ENCODE data around the gene PFN1. TPM values are rescaled to one million over a fixed set of nuclear protein-coding genes. Genes with fewer than 3 reads are reported as not detected.
A peak's percentile ranks its signal among the peaks of the same experiment; 100 is the strongest.

Gene PFN1
- total RNA-seq, 2 donors from 2014 or later, result 880 to 935 TPM

- H3K27ac Mint-ChIP-seq, result peak overlapping the region; percentile 55
- peaks cover 21% of the 10 kb centered on the region for H3K4me1 Mint-ChIP-seq
- Histone ChIP-seq H3K36me3 (ENCODE audit: control insufficient read depth, insufficient read depth, low read length) (peaks cover 34% of the 10 kb centered on the region), H3K9ac (ENCODE audit: extremely low read depth, low read length, poor library complexity, severe bottlenecking) (no peak overlapping the region), H3K4me3 (ENCODE audit: low read length) (no peak overlapping the region), H3K27ac (ENCODE audit: low read depth, low read length) (no peak overlapping the region), H3K9me3 (ENCODE audit: control insufficient read depth, low read length) (peaks cover 5% of the 10 kb centered on the region), H3K27me3 (ENCODE audit: control insufficient read depth, insufficient read depth, low read length, poor library complexity, severe bottlenecking) (no peaks in the 10 kb centered on the region), H3K4me1 (ENCODE audit: control insufficient read depth, insufficient read depth, low read length) (peaks cover 6% of the 10 kb centered on the region)
- 95 to 96% methylated on average over 8 to 12 of the region's 15 CpGs for WGBS, 2 experiments (ENCODE audit: insufficient coverage in 1 of 2, insufficient read length in 1 of 2)
- TF ChIP-seq CTCF (conservative IDR thresholded peaks at IDR 0.05), result no peak
- no peaks in the 10 kb centered on the region for H3K27me3 Mint-ChIP-seq (ENCODE audit: insufficient read depth)
- peaks cover 12% of the 10 kb centered on the region for H3K9me3 Mint-ChIP-seq
- H3K4me3 Mint-ChIP-seq, result no peak overlapping the region
- H3K36me3 Mint-ChIP-seq (ENCODE audit: low read depth), result peaks cover 29% of the 10 kb centered on the region
- DNase-seq, result no peak
Measured at GRCh38 chr17:4965311-4965986, 17.1 kb upstream of the PFN1 start.

- Mint-ChIP-seq H3K4me3 (no peak overlapping the region), H3K27me3 (ENCODE audit: insufficient read depth) (no peaks in the 10 kb centered on the region), H3K27ac (no peak overlapping the region), H3K4me1 (peaks cover 11% of the 10 kb centered on the region), H3K36me3 (ENCODE audit: low read depth) (peaks cover 34% of the 10 kb centered on the region), H3K9me3 (peaks cover 3% of the 10 kb centered on the region)
- TF ChIP-seq CTCF (conservative IDR thresholded peaks at IDR 0.05), result no peak
- no peak overlapping the region for H3K9ac ChIP-seq (ENCODE audit: extremely low read depth, low read length, poor library complexity, severe bottlenecking)
- no peak overlapping the region for H3K4me3 ChIP-seq (ENCODE audit: low read length)
- peak; percentile 68 for DNase-seq
- H3K4me1 ChIP-seq (ENCODE audit: control insufficient read depth, insufficient read depth, low read length), result no peaks in the 10 kb centered on the region
- 86 to 91% methylated on average over 3 to 9 of the region's 9 CpGs for WGBS, 2 experiments (ENCODE audit: insufficient coverage in 1 of 2, insufficient read length in 1 of 2)
- H3K9me3 ChIP-seq (ENCODE audit: control insufficient read depth, low read length), result peaks cover 4% of the 10 kb centered on the region
- H3K27ac ChIP-seq (ENCODE audit: low read depth, low read length), result peak overlapping the region; percentile 29
- H3K36me3 ChIP-seq (ENCODE audit: control insufficient read depth, insufficient read depth, low read length), result peaks cover 11% of the 10 kb centered on the region
- H3K27me3 ChIP-seq (ENCODE audit: control insufficient read depth, insufficient read depth, low read length, poor library complexity, severe bottlenecking), result no peaks in the 10 kb centered on the region
Measured at GRCh38 chr17:4960279-4960922, 12.1 kb upstream of the PFN1 start.

DNA sequence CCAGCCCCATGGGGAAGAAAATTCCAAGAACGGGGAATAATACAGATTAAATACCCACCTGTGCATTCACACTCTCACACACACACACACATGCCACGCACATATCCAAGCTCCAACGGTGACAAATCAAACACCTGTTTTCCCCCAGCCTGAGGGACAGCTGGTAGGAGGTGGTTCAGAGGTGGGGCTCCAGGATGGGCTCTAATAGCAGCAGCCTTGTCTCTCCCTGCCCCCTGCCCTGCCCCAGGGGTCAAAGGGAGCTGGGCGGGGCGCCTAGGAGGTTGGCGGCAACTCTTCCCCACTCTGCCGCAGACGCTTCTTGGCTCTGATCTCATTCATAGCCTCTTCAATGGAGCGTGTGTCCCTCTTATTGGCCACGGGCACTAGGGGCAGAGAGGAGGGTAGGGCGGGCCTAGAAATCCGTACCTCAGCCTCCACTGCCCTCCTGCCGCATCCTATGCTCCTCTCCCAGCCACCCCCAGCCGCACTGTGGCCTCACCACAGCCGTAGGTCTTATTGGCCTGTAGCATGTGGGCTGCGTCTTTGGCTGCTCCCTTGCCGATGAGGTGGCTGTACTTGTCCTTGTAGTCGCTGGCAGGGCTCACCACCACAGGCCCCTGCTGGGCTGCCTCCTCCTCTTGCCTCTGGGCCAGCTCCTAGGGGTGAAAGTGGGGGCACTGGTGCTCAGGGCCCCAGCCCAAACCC, 11.1 kb upstream of the PFN1 start:
- H3K27ac ChIP-seq (ENCODE audit: low read depth, low read length), result no peak overlapping the region
- H3K4me3 ChIP-seq (ENCODE audit: low read length), result no peak overlapping the region
- WGBS, 2 experiments (ENCODE audit: insufficient coverage in 1 of 2, insufficient read length in 1 of 2), result 94 to 95% methylated on average over 12 to 17 of the region's 18 CpGs
- H3K27ac Mint-ChIP-seq, result no peak overlapping the region
- no peak for TF ChIP-seq CTCF (conservative IDR thresholded peaks at IDR 0.05)
- H3K4me1 ChIP-seq (ENCODE audit: control insufficient read depth, insufficient read depth, low read length), result no peaks in the 10 kb centered on the region
- no peaks in the 10 kb centered on the region for H3K9me3 ChIP-seq (ENCODE audit: control insufficient read depth, low read length)
- peaks cover 28% of the 10 kb centered on the region for H3K36me3 Mint-ChIP-seq (ENCODE audit: low read depth)
- no peak overlapping the region for H3K9ac ChIP-seq (ENCODE audit: extremely low read depth, low read length, poor library complexity, severe bottlenecking)
- no peak overlapping the region for H3K4me3 Mint-ChIP-seq
- peaks cover 11% of the 10 kb centered on the region for H3K4me1 Mint-ChIP-seq
- H3K27me3 ChIP-seq (ENCODE audit: control insufficient read depth, insufficient read depth, low read length, poor library complexity, severe bottlenecking), result no peaks in the 10 kb centered on the region
- no peaks in the 10 kb centered on the region for H3K9me3 Mint-ChIP-seq
- DNase-seq, result peak; percentile 63
- no peaks in the 10 kb centered on the region for H3K27me3 Mint-ChIP-seq (ENCODE audit: insufficient read depth)
- H3K36me3 ChIP-seq (ENCODE audit: control insufficient read depth, insufficient read depth, low read length), result peaks cover 7% of the 10 kb centered on the region
